Activated naive CD4-positive, alpha-beta T cell treated with anti-CD3 and anti-CD28 coated beads, Interleukin-2, amount 50 U/mL, for 72 hours (primary cell): Measurements from ENCODE around the gene SEMA4G. TPM values are rescaled to one million over a fixed set of nuclear protein-coding genes. Genes with fewer than 3 reads are reported as not detected.

ENCODE experiments used
- ATAC-seq, 2 donors: fragments of 150-1000 bp; cut with Tn5 transposase; 2 replicates each; pipeline ENCODE4 v1.10.0; 2021; ENCODE audit warnings: mild to moderate bottlenecking in 2 of 2, moderate library complexity in 2 of 2
- DNase-seq, 2 donors: peaks; one replicate each; pipeline ENCODE4 v3.0.0; 2021 to 2022; ENCODE audit warnings: low spot score in 2 of 2
- H3K27ac Mint-ChIP-seq, 2 donors: one replicate each; pipeline ENCODE4 v1.8.0; 2022; ENCODE audit warnings: mild to moderate bottlenecking in 2 of 2, mixed read lengths in 2 of 2
- H3K36me3 Mint-ChIP-seq, 2 donors: one replicate each; pipeline ENCODE4 v1.8.0; 2022; ENCODE audit warnings: mixed read lengths in 2 of 2
- H3K9me3 Mint-ChIP-seq, 2 donors: one replicate each; pipeline ENCODE4 v1.8.0; 2022; ENCODE audit warnings: mixed read lengths in 2 of 2
- total RNA-seq, 2 donors: library from RNA; stranded (reverse); gene quantifications; one replicate each; pipeline ENCODE4 v1.2.3, GENCODE V29; 2022

SEMA4G gene
- total RNA-seq, 2 donors from 2014 or later: 0.39 to 3.2 TPM

- no peak for ATAC-seq
- Mint-ChIP-seq H3K36me3 (no peaks in the 10 kb centered on the region), H3K27ac (peak overlapping the region in 1 of 2 donors; percentile 62), H3K9me3 (no peaks in the 10 kb centered on the region)
- DNase-seq: no peak
Observed at GRCh38 chr10:101010329-101010728, 41.0 kb downstream of the SEMA4G start.

GRCh38 chr10:101011517-101012423 is 42.5 kb downstream of the SEMA4G start:
- DNase-seq (no peak), ATAC-seq (no peak)
- Mint-ChIP-seq H3K36me3 (no peaks in the 10 kb centered on the region), H3K9me3 (no peaks in the 10 kb centered on the region), H3K27ac (no peak overlapping the region)

- H3K9me3 Mint-ChIP-seq: no peaks in the 10 kb centered on the region
- ATAC-seq (peak; percentile 85 to 90), DNase-seq (peak; percentile 76 to 83)
- peak overlapping the region; percentile 33 to 57 for H3K27ac Mint-ChIP-seq
- no peaks in the 10 kb centered on the region for H3K36me3 Mint-ChIP-seq
Observed at GRCh38 chr10:101012525-101013364, 43.4 kb downstream of the SEMA4G start.

GRCh38 chr10:101013365-101013825 is 44.1 kb downstream of the SEMA4G start:
- Mint-ChIP-seq H3K36me3 (no peaks in the 10 kb centered on the region), H3K9me3 (no peaks in the 10 kb centered on the region), H3K27ac (peak overlapping the region; percentile 33 to 57)
- ATAC-seq: no peak
- no peak for DNase-seq

GRCh38 chr10:101014230-101014884 is 45.1 kb downstream of the SEMA4G start:
- no peaks in the 10 kb centered on the region for H3K9me3 Mint-ChIP-seq
- ATAC-seq (peak; percentile 33 to 40), DNase-seq (peak; percentile 71 to 90)
- H3K27ac Mint-ChIP-seq: peak overlapping the region in 1 of 2 donors; percentile 41
- no peaks in the 10 kb centered on the region for H3K36me3 Mint-ChIP-seq

- Mint-ChIP-seq H3K36me3 (no peaks in the 10 kb centered on the region), H3K27ac (no peak overlapping the region), H3K9me3 (no peaks in the 10 kb centered on the region)
- peak in 1 of 2 donors; percentile 28 for DNase-seq
- peak in 1 of 2 donors; percentile 46 for ATAC-seq
Observed at GRCh38 chr10:101014966-101015581, 45.8 kb downstream of the SEMA4G start.

- H3K9me3 Mint-ChIP-seq: no peaks in the 10 kb centered on the region
- DNase-seq: no peak
- no peak for ATAC-seq
- no peaks in the 10 kb centered on the region for H3K36me3 Mint-ChIP-seq
- no peak overlapping the region for H3K27ac Mint-ChIP-seq
Observed at GRCh38 chr10:101015582-101015973, 46.3 kb downstream of the SEMA4G start.

GRCh38 chr10:101016814-101017213 is 47.5 kb downstream of the SEMA4G start:
- H3K27ac Mint-ChIP-seq: no peak overlapping the region
- ATAC-seq (no peak), DNase-seq (no peak)
- H3K9me3 Mint-ChIP-seq: no peaks in the 10 kb centered on the region
- H3K36me3 Mint-ChIP-seq: no peaks in the 10 kb centered on the region

- DNase-seq: no peak
- Mint-ChIP-seq H3K27ac (no peak overlapping the region), H3K36me3 (no peaks in the 10 kb centered on the region), H3K9me3 (no peaks in the 10 kb centered on the region)
- no peak for ATAC-seq
Observed at GRCh38 chr10:101018118-101018599, 48.9 kb downstream of the SEMA4G start.

GRCh38 chr10:101018600-101019439 is 49.5 kb downstream of the SEMA4G start:
- no peaks in the 10 kb centered on the region for H3K36me3 Mint-ChIP-seq
- no peaks in the 10 kb centered on the region for H3K9me3 Mint-ChIP-seq
- H3K27ac Mint-ChIP-seq: no peak overlapping the region
- ATAC-seq: peak; percentile 81 to 82
- peak; percentile 71 to 93 for DNase-seq

Other genes with a start within 250 kb of the SEMA4G start
- not detected for gene PAX2, start 223.9 kb upstream of the SEMA4G start, total RNA-seq
- 10 to 100 TPM; 34.8 to 67.1 TPM for gene SLF2, start 56.5 kb upstream of the SEMA4G start, total RNA-seq
- gene MRPL43, start 18.0 kb downstream of the SEMA4G start, total RNA-seq: 10 to 100 TPM; 42.4 to 53.3 TPM
- 10 to 100 TPM; 11.6 to 17.0 TPM for gene TWNK, start 18.0 kb downstream of the SEMA4G start, total RNA-seq
- gene LZTS2, start 30.3 kb downstream of the SEMA4G start, total RNA-seq: 10 to 100 TPM in 1 of 2 donors, 1 to 10 TPM in 1; 6.8 to 19.2 TPM
- gene PDZD7, start 61.6 kb downstream of the SEMA4G start, total RNA-seq: 1 to 10 TPM in 1 of 2 donors, under 1 TPM in 1; 0.80 to 1.3 TPM
- gene SFXN3, start 61.7 kb downstream of the SEMA4G start, total RNA-seq: 10 to 100 TPM; 36.9 to 43.9 TPM
- gene KAZALD1, start 92.5 kb downstream of the SEMA4G start, total RNA-seq: 1 to 10 TPM in 1 of 2 donors, under 1 TPM in 1; 0.60 to 1.3 TPM
- not detected for gene TLX1, start 161.8 kb downstream of the SEMA4G start, total RNA-seq